Daoy (cell line): ENCODE measurements around the gene SYMPK. TPM values are rescaled to one million over a fixed set of nuclear protein-coding genes. Genes with fewer than 3 reads are reported as not detected.

Experiments used
- DNase-seq: peaks from one replicate; pipeline ENCODE4 v3.0.0-alpha.2; 2015; ENCODE audit warnings: low read depth
- total RNA-seq: library from RNA; depleted of rRNA; stranded (reverse); fragments of >200 nt; shearing (Covaris generic); gene quantifications from 2 replicates; pipeline ENCODE4 v1.2.3, GENCODE V29; 2014

The SYMPK gene
- total RNA-seq, 1 experiment from 2014 or later: 33.0 TPM

DNA sequence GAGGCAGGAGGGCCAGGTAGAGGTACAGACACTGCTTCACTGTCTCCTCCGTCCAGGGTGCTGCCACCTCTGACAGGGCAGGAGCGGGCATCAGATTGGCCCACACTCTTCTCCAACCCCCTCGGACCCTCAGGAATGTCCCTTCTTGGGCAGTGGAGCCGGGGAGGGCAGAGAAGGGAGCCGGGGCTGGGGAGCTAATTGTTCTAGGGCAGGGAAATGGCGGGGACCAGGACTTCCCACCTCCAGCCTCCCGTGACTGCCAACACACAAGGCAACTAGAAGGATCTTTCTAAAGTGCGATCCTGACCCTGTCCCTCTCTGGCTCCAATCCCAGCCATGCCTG, 37.7 kb downstream of the SYMPK start:
- DNase-seq: no peak

DNA sequence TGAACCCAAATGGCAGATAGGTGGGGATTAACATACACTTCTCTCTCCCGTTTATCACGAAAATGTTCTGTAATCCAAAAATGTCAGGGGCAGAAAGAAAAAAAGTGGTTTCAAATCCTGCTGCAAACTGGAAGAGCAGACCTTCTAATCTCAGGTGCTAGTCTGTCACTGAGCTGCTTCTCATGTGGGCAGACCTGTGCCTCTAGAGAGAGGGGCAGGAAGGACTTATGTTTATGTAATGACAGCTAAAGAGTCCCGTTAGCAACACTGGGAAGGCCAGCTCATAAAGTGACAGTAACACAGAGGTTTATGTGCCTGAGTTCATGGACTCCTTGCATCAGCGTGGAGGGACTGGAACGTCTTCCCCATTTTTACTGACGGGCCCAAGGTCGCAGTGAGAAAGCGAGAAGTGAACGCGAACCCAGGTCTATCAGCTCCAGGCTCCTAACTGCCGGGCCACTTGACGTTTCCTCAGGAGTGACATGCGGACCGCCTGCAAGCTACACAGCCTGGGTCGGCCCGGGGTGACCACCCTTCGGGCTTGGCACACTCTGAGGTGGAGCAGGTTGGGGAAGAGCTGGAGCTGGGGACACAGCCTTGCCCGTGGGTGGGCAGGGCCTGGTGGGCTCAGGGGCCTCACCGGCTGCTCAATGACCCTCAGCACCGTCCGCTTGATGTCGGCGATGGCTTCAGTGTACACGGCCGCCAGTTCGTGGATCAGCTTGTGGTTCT, 38.2 kb downstream of the SYMPK start:
- no peak for DNase-seq

DNA sequence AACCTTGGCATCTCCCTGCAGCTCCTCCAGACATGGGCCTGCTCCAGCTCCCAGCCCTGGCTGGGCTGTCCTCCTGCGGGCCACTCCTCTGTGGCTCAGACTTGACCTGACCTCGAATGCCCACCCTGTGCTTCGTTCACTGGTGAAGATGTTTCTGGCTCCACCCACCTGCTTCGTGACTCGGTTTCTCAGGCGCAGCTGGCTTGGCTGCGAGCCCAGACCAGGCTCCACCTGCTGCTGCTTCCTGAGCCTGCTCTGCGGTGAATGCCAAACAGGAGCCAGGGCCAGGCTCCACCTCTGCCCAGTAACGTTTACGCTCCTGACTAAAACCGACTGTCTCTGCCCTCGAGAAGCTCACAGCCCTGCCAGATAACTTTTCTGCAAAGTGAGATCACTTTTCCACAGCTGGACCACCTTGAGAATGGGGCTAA, 38.9 kb downstream of the SYMPK start:
- DNase-seq: no peak

DNA sequence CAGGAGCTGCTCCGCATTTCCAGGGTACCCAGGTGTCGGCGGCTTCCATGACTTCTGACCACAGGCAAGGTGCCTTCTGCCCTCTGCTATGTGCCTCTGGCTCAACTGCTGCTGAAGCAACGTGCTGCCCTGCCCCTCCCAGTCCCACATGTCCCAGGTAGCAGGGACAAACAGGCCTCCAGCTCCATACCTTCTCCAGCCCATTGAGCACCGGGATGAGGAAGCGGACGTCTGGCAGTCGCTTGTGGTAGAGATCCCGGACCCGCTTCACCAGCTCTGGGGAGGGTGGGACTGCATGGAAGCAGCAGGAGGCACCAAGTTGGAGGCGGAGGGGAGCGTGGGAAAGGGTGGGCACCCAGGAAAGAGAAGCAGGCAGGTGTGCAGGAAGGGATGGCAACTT, 39.8 kb downstream of the SYMPK start:
- DNase-seq: no peak

DNA sequence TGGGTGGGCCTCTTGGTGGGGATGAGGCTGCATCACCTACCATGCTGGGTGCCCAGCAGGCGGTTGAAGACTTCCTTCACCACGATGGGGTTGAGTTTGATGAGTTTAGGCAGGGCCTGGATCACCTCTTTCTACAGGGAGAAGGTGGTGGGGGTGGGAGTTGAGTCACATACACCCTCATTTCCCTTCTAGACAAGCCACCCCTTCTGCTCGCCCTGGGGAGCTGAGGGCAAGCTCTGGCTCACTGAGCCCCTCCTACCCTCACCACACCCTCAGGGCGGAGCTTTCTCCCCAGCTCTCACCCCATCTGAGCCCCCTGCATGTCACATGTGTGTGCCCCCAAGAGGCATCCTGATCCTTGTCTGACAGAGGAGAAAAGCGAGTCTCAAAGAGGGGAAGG, 40.2 kb downstream of the SYMPK start:
- no peak for DNase-seq

DNA sequence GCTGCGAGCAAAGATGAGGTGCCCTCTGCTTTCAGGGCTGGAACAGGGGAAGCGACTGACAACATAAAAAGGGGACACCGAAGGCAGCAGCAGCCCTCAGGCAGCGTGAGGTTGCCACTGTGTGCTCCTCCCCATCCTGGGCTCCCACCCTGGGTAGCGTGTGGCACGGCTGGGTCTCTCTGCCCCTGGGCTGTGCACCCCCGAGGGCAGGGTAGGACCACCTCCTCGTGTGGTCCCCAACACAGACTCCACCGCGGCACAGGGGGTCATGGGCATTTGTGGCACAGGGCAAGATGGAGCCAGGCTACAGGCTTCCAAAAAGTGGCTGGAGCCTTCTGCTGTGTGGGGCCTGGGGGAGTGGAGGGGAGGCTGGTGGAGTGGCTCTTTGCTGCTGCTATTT, 41.4 kb downstream of the SYMPK start:
- DNase-seq: no peak

DNA sequence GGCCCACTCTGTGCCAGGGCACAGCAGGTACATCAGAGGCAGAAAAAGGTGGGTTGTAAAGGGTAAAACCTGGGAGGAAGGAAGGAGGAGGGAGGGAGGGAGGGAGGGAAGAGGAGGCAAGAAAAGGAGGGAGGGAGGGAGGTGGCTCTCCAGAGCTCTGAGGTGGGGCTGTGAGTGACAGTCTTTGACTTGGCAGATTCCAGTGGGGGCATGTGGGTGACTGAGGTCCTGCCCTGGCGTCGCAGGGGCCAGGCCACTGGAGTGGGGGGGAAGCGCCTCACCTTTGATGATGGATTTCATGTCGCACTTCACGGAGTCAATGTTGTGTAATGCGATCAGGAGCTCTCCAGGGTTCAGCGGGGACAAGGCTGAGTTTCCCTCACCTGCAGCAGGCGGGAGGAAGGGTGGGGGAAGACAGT, 41.8 kb downstream of the SYMPK start:
- no peak for DNase-seq

DNA sequence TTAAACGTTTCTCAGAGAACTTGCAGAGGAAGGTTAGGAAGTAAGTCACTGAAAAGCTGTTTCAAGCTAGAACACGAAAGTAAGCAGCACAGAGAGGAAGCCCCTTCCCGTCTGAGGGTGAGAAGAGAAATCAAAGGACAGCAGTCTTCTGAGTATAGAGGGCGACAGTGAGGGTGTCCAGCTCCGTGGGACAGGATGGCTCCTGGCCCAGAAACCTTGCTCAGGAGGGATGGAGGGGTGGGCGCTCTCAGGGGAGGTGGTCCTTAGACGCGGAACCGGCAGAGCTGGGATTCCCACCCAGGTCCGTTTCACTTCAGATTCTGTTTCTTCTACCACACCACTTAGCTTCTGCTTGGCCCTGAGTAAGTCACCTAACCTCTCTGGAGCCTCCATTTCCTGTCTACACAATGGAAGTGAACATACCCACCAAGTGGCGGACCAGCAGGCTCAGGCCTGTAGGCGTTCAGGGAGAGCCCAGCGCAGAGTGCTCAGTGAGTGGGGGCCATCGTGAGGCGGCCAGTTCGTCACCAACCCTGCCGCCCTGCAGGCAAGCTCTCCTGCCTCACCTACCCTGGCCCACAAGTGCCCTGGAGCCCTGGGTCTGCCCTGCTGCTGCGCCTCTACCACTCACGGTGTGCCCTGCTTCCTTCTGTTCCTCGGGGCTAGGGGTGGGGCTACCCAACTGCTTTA, 42.4 kb downstream of the SYMPK start:
- DNase-seq: no peak

DNA sequence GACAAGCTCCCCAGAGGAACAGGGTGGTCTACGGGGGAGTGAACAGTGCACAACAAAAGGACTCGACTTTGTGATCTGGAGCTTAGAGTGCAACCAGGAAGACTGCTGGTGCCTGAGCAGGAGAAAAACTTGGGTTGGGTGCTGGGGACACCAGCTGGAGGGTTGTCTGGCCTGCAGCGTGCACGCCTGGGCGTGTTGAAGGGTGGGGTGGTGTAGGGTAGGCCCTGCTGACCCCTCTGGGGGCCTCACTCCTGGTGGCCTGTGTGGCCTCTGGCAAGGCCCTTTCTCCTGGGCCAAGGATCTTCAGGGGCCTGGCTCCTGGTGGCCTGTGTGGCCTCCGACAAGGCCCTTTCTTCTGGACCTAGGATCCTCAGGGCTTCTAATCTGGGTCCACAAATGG, 43.2 kb downstream of the SYMPK start:
- DNase-seq: no peak

DNA sequence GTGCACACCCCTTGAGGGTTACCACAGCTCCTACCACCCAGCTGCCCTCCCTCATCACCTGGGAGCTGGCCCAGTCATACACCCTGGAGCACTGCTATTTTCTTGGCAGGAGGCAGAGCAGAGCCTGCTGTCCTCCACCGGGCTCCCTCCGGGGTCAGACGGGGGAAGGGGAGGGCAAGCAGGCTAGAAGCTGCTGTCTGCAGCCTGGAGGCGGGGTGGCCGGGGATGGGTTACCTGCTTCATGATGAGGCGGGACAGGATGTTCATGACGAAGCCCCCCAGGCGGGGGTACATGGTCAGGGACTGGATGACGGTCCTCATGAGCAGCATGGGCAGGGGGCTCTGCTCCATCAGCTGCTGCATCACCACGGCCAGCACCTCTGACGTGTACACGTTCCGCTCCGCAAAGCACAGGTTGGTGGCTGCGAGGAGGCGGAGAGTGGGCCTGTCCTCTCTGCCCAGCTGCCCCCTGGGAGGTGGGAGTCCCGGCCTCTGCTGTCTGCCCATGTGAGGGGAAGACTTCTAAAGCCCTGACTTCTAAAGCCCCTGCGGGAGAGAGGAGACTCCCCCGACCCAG, 45.1 kb downstream of the SYMPK start:
- peak; percentile 36 for DNase-seq

DNA sequence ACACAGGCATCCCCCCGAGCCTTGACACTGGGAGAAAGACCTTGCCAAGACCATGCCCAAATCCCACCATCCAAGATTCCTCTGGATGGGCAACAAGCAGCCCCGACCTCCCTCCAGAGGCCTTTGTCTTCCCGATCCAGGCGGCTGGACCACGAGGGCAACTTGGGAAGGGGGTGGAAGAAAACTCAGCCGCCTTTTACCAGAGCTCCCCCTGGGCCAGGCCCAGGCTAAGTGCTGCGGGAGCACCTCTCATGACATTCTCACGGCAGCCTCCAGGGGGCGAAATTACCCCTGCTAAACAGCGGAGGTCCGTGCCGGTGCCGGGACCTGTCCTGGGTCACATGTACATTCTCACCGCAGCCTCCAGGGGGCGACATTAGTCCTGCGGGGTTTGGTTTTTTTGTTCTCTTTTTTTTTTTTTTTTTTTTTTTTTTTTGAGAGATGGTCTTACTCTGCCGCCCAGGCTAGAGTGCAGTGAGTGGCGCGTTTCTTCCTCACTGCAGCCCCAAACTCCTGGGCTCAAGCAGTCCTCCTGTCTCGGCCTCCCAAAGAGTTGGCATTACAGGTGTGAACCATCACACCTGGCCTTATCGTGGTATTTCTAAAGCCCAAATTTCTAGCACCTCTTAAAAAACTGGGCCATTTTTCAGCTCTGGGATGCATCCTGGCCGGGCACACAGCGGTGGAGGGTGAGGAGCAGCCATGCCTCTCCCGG, 45.8 kb downstream of the SYMPK start:
- DNase-seq: peak; percentile 95

DNA sequence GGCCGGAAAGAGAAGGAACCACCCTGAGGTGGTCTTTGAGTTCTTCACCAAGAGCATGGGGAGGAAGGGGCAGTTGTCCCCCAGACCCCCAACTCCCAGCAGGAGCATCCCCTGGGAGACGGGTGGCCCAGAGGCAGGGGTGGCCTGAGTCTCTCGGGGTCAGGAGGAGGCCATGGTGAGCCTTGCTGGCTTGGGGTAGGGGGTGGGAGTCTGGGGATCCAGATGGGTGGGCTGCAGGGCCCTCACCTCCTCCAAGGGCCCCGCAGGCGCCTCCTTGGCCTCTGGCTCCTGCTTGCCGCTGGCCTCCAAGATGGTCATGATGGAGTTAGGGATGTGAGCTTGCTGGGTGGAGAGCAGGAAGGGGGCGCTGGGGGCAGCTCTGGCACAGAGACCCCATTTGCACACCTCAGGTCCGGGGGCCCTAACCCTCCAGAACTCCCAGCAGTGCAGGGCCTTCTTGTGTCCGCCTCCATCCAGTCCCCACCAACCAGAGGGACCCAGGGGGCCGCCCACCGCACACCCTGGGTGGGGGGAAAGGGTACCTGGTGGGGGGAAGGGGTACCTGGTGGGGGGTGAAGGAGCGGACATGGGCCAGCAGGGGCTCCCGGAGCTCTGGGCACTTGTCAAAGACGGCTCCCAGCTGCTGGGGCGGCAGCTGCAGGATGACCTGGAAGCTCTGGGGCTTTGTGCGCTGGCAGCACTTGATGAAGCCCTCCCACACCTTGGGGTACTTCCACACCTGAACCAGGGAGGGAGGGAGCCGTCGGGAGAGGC, 46.5 kb downstream of the SYMPK start:
- no peak for DNase-seq

DNA sequence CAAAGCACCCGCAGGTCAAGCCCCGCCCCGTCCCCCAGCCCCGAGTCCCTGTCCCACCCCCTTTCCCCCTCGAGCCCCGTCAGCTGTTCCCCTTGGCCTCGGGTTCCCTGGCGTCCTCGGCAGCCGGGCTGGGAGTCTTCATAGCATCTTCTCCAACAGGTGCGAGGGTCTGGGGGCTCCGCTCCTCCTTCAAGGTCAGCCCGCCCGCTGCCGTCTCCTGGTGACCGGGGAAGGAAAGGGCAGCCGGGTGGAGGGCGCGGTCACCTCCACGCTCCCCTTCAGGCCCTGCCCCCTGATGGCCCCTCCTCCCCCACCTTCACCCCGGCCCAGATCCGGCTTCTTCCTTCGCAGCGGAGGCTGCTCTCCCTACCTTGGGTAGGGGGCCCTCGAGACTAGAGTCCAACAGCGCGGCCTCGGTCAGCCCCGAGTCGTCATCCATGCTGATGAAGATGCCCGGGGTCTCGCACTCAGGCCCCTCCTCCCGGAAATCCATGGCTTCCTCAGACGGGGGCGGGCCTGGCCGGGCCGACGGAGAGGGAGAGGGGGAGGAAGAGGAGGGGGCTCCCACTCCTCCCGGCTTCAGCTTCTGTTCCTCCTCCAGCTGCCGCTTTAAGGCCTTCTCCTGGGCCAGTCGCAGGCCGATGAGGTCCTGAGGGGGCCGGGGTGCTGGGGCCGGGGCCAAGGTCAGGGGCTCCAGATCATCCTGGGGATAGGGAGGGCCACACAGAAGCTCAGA, 47.3 kb downstream of the SYMPK start:
- no peak for DNase-seq

DNA sequence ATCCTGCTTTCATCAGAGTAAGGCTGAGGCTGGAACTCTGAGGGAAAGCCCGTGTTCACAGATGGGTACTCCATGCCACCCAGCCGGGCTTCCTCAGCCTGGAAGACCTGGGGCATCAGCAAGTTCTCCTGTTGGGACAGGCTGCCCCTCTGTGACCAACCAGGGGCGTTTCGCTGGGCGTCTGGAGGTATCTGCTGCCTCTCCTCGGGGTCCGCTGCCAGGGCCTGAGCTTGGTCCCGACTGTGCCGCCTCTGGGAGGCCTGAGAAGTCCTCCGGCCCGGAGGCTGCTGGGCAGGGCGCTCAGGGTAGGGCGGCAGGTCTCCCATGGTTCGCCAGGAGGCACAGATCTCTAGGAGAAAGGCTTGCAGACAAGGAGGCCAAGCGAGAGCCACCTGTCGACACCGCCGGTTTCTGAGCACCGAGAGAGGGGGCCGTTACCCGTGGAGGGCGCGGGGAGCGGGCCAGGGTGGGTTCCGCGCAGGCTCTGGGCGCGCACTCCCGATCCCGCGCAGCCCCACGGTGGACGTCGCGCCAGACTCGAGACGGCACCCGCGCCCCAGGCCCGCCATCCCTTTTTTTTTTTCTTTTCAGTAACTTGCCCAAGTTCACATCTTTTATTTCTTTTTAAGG, 48.0 kb downstream of the SYMPK start, which contains the start of gene RSPH6A:
RSPH6A (minus strand) TSS at position 458 of the 630 bp plus-strand sequence; CDS start at position 326, 132 bp downstream.
- no peak for DNase-seq

DNA sequence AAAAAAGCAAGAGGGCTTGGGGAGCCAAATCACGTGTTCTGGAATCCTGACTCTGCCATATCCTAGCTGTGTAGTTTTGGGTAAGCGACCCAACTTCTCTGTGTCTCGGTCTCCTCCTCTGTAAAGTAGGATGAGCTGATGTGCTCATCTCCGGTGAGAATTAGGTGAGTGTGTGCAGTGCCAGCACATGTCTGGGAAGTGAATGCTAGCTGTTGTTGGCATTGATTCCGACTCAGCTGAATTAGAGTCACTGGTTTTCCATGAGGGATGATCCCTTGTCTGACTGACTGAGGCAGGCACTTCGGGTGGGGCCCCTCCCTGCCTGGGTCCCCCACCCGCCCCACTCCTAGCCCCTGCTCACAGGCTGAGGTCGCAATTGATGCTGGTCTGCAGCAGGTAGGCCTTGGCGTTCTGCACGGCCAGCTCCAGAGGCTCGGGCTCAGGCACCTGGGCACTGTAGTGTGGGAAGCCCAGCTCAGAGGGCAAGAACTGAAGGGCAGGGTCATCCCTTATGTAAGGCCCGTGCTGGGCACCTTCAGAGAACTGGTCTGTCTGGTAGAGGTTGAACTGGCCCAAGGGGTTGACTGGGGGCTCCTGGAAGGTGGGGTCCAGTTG, 48.7 kb downstream of the SYMPK start:
- DNase-seq: no peak

DNA sequence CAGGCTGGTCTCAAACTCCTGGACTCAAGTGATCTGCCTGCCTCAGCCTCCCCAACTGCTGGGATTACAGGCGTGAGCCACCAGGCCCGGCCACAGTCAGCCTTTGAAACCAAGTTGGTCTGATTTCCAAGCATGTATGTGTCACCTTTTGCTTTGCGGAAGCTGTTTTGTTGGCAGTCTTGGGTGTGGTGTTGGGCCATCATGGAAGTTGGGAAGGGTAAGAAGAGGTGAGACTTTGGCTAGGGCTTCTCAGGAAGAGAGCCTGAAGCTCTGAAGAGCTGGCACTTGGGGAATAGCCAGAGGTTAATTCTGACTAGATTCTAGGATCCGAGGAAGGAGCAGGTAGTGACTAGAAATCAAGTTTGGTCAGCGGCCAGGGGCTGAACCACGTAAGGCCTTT, 50.6 kb downstream of the SYMPK start:
- DNase-seq: no peak

DNA sequence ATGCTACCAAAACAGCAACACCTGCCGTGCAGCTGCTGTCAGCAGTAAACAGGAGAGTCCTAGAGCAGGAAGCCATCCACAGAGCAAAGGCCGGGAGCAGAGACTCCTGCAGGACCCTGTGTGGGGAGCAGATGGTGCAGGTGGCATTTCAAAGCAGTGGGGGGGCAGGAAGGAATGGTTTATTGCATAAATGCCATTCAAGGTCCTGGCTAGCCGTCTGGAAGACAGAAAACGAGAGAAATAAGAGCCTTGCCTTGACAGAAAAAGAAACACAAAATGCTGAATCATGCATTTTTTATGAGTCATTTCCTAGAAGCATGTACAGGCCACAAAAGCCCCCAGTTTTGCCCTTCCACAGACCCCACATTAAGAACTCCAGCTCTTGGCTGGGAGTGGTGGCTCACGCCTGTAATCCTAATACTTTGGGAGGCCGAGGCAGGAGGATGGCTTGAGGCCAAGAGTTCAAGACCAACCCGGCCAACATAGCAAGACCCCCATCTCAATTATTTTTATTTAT, 53.2 kb downstream of the SYMPK start:
- peak; percentile 43 for DNase-seq

DNA sequence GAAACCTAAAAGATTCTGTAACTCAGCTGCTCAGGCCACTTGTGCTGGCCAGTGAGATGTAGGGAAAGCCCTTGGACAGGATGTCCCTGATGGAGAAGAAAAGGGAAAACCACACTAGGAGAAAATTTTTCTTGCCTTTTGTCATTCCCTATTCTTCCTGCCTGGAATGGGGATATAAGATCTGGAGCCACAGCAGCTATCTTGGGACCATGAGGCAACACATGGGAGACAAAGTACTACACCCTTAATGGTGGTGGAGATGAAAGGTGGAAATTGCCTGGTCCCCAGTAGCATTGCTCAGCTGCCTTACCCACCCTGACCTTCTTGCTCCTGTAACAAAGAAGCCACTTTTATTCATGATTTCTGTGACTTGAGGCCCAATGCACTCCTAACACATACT, 57.2 kb downstream of the SYMPK start:
- no peak for DNase-seq

DNA sequence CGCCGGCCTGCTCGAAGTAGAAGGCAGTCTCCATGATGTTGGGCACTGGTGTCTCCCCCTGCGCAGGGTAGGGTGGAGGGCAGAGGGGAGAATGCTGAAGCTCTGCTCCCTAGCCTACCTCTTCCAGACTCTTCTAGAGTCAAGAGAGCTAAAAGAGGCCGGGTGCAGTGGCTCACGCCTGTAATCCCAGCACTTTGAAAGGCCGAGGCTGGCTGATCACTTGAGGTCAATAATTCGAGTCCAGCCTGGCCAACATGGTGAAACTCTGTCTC, 58.1 kb downstream of the SYMPK start:
- no peak for DNase-seq
